WERI-Rb-1 (cell line): ENCODE measurements around the gene CBY1.

ENCODE experiments used
- DNase-seq: peaks from one replicate; pipeline ENCODE4 v3.0.0-alpha.2; 2020
- H3K27ac ChIP-seq: fragments of 250-450 bp; sonication (Bioruptor Pico); 2 replicates; pipeline ENCODE4 v1.5.1; 2020; ENCODE audit warnings: mild to moderate bottlenecking, moderate library complexity
- H3K27me3 ChIP-seq: fragments of 250-450 bp; sonication (Bioruptor Pico); 2 replicates; pipeline ENCODE4 v1.5.1; 2021; ENCODE audit warnings: mild to moderate bottlenecking, low read depth, moderate library complexity; ENCODE audit not compliant: insufficient read depth, severe bottlenecking
- H3K36me3 ChIP-seq: fragments of 250-450 bp; sonication (Bioruptor Pico); 2 replicates; pipeline ENCODE4 v1.5.1; 2020; ENCODE audit warnings: mild to moderate bottlenecking, moderate library complexity
- H3K4me3 ChIP-seq: 2 replicates; pipeline ENCODE4 v1.5.1; 2011; ENCODE audit warnings: low read depth, mild to moderate bottlenecking, control low read depth, low read length
- H3K9me3 ChIP-seq: fragments of 250-450 bp; sonication (Bioruptor Pico); 2 replicates; pipeline ENCODE4 v1.5.1; 2021; ENCODE audit warnings: mild to moderate bottlenecking, moderate library complexity; ENCODE audit not compliant: severe bottlenecking
- TF ChIP-seq, protein P1 (sequence below): IDR thresholded peaks from 2 replicates; pipeline ENCODE4 v1.5.1; 2011; ENCODE audit warnings: low read depth, mild to moderate bottlenecking, control low read depth, inconsistent platforms, low read length

CBY1 gene

DNA sequence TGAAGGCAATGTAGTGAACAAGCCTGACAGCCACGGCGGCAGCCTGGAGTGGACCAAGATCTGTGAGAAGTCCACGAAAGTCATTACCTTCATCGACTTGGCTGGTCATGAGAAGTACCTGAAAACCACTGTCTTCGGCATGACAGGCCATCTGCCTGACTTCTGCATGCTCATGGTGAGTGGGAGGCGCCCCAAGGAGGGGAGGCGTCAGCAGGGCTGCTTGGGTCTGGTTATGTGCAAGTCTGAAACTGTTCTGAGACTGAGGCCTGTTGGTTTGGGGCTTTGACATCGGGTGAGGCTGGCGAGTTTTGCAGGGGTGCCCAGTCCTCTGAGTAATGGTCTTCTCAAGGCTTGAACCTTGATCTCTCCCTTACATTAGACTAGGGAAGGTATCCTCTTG, 60.4 kb downstream of the CBY1 start:
- H3K27me3 ChIP-seq, result no peaks in the 10 kb centered on the region
- no peak overlapping the region for H3K4me3 ChIP-seq
- TF ChIP-seq, protein P1, sequence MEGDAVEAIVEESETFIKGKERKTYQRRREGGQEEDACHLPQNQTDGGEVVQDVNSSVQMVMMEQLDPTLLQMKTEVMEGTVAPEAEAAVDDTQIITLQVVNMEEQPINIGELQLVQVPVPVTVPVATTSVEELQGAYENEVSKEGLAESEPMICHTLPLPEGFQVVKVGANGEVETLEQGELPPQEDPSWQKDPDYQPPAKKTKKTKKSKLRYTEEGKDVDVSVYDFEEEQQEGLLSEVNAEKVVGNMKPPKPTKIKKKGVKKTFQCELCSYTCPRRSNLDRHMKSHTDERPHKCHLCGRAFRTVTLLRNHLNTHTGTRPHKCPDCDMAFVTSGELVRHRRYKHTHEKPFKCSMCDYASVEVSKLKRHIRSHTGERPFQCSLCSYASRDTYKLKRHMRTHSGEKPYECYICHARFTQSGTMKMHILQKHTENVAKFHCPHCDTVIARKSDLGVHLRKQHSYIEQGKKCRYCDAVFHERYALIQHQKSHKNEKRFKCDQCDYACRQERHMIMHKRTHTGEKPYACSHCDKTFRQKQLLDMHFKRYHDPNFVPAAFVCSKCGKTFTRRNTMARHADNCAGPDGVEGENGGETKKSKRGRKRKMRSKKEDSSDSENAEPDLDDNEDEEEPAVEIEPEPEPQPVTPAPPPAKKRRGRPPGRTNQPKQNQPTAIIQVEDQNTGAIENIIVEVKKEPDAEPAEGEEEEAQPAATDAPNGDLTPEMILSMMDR, result no peak
- DNase-seq, result no peak
- peaks cover 84% of the 10 kb centered on the region for H3K36me3 ChIP-seq
- no peaks in the 10 kb centered on the region for H3K9me3 ChIP-seq
- H3K27ac ChIP-seq, result no peak overlapping the region

DNA sequence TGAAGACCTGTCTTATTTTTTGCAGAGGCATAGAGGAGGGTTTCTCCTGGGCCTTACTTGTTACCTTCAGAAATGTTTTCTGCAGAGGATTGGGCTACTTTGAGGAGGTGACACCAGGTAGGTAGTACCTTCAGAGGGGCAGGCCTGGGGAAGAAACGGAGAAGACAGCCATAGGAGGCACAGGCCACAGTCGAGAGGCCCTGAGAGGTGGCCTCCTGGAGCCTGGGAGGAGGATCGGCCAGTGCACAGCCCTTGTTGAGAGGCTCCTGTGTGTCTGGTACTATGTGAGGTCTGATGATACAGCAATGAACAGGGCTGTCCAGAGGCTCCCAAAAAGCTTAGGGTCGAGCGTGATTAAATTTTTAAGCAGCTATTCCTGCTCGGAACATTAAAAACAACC, 60.8 kb downstream of the CBY1 start:
- Histone ChIP-seq H3K27ac (no peak overlapping the region), H3K4me3 (no peak overlapping the region), H3K27me3 (no peaks in the 10 kb centered on the region), H3K9me3 (no peaks in the 10 kb centered on the region), H3K36me3 (peaks cover 84% of the 10 kb centered on the region)
- no peak for DNase-seq
- TF ChIP-seq, protein P1, result no peak

DNA sequence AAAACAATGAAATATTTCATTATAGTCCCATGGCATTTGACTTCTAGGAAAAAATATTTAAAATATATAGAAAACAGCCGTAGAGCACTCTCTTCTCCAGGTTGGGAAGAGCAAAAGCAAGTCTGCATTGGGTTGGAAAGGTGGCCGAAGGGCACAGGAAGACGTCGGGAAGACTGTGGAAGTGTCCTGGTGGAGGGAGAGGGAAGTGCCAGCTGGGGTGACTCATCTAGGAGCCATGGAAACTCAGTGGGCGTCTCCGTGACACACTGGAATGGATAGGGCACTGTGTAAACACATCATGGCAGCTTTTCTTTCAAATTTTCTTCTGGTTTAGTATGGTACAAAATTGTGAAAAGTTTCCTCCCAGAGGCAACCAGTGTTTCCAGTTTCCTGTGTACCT, 62.0 kb downstream of the CBY1 start:
- Histone ChIP-seq H3K9me3 (no peaks in the 10 kb centered on the region), H3K4me3 (no peak overlapping the region), H3K27me3 (no peaks in the 10 kb centered on the region), H3K36me3 (peaks cover 84% of the 10 kb centered on the region), H3K27ac (no peak overlapping the region)
- DNase-seq, result peak; percentile 47
- TF ChIP-seq, protein P1, result peak; percentile 38

DNA sequence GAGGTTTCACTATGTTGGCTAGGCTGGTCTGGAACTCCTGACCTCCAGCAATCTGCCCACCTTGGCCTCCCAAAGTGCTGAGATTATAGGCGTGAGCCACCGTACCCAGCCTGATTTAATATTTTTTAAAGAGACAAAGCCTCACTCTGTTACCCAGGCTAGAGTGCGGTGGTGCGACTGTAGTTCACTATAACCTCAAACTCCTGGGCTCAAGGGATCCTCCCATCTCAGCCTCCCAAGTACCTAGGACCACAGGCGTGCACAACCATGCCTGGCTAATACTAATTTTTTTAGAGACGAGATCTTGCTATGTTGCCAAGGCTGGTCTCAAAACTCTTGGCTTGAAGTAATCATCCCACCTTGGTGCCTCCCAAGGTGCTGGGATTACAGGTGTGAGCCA, 62.8 kb downstream of the CBY1 start:
- Histone ChIP-seq H3K9me3 (no peaks in the 10 kb centered on the region), H3K36me3 (peaks cover 88% of the 10 kb centered on the region), H3K4me3 (no peak overlapping the region), H3K27me3 (no peaks in the 10 kb centered on the region), H3K27ac (no peak overlapping the region)
- TF ChIP-seq, protein P1, result no peak
- DNase-seq, result no peak

DNA sequence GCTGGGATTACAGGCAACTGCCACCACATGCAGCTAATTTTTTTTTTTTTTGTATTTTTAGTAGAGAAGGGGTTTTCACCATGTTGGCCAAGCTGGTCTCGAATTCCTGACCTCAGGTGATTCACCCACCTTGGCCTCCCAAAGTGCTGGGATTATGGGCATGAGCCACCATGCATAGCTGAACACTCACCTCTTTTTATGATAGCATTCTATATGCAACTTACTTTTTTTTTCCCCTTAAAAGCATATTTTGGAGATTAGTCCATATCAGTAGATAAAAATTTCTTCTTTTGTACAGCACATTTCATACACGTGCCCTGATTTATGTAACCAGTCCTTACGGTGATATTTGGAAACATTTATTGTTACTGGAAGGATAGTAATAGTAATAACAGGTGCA, 63.9 kb downstream of the CBY1 start:
- no peaks in the 10 kb centered on the region for H3K9me3 ChIP-seq
- H3K27ac ChIP-seq, result no peak overlapping the region
- H3K4me3 ChIP-seq, result no peak overlapping the region
- no peaks in the 10 kb centered on the region for H3K27me3 ChIP-seq
- no peak for DNase-seq
- TF ChIP-seq, protein P1, result no peak
- peaks cover 91% of the 10 kb centered on the region for H3K36me3 ChIP-seq

DNA sequence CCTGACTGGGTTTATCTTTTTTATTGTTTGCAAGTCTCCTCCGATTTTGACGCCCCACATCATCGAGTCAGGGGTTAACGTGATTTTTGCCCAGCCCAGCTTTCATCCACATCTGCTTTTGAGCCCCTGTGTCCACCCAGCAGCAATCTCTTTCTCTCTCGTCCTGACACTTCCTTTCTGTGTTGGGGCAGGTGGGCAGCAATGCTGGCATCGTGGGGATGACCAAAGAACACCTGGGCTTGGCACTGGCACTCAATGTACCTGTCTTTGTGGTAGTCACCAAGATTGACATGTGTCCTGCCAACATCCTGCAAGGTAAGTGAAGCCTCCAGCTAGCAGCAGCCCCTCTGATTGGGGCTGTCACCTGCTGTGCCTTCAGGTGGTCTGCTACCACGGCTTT, 65.1 kb downstream of the CBY1 start:
- no peak overlapping the region for H3K4me3 ChIP-seq
- H3K36me3 ChIP-seq, result peaks cover 91% of the 10 kb centered on the region
- no peaks in the 10 kb centered on the region for H3K27me3 ChIP-seq
- no peak overlapping the region for H3K27ac ChIP-seq
- no peaks in the 10 kb centered on the region for H3K9me3 ChIP-seq
- DNase-seq, result no peak
- TF ChIP-seq, protein P1, result no peak
